ENCODE results near the gene SRXN1.

- TF ChIP-seq CTCF (IDR thresholded peaks at IDR 0.05) (no peak), POLR2A (IDR thresholded peaks at IDR 0.05) (no peak)
Measured at GRCh38 chr20:658731-659291, 5.8 kb upstream of the SRXN1 start.
